Melanocyte of skin (primary cell): ENCODE results near the gene ACER2. TPM values are rescaled to one million over a fixed set of nuclear protein-coding genes. Genes with fewer than 3 reads are reported as not detected.

ENCODE experiments used
- total RNA-seq, 2 donors: library from RNA; depleted of rRNA; stranded (reverse); fragments of >200 nt; gene quantifications; 2 replicates each; pipeline ENCODE4 v1.2.3, GENCODE V29; 2012

Gene ACER2
- 1 to 10 TPM; 1.7 to 2.3 TPM for total RNA-seq

DNA sequence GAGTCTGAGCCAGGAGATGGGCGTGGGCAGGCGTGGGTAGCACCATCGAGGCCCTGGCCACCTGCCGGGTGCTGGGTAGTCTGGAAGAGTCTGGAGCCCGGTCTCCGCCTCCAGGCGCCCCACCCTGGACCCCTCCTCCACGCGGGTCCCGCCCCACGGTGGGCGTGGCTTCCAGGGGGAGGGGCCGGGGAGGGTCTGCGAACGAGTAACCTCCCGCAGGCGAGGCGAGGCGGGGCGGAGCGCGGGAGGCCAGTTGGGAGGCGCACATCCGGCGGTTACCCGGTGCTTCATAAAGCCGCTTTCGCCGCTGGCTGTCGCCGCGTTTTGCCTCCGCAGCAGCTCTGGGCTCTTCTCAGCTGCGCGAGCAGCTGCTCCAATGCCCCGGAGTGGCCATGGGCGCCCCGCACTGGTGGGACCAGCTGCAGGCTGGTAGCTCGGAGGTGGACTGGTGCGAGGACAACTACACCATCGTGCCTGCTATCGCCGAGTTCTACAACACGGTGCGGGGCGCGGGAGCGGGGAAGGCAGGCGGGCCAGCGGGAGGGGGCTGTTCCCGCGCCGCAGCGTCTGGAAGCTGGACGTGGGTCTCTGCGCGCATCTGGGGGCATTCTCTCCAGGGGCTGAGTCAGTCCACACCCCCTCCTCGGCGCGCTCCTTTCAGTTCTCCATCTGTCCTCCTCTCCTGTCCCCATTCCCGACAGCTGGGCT lies at the start of gene ACER2:
Gene ACER2 (plus strand): TSS at position 317 of the 708 bp plus-strand sequence. CDS start 76 bp downstream, at position 393.

Other genes with a start within 250 kb of the ACER2 start
- gene DENND4C, start 178.3 kb upstream of the ACER2 start, total RNA-seq = 10 to 100 TPM; 64.6 to 66.8 TPM
- gene RPS6, start 28.8 kb upstream of the ACER2 start, total RNA-seq = 100 to 1,000 TPM; 477 to 896 TPM